Kidney (tissue), 14 donors: ENCODE data around the gene RNU6-9. TPM values are rescaled to one million over a fixed set of nuclear protein-coding genes. Genes with fewer than 3 reads are reported as not detected.
A peak's percentile ranks its signal among the peaks of the same experiment; 100 is the strongest.

ENCODE experiments used
- DNase-seq, 5 donors: peaks; one replicate each; pipeline ENCODE4 v3.0.0-alpha.2; 2013 to 2020
- FAIRE-seq: peaks from 2 replicates; lab custom pipeline; 2012; peaks lifted over from hg19 to GRCh38; lab: Jason Lieb, UNC
- H3K27ac ChIP-seq, 2 donors: one replicate each; pipeline ENCODE4 v1.7.0; 2013; ENCODE audit warnings: low read depth in 2 of 2, low read length in 2 of 2, inconsistent platforms in 1 of 2
- H3K27me3 ChIP-seq: one replicate; pipeline ENCODE4 v1.7.1; 2013; ENCODE audit warnings: low read length, inconsistent platforms; ENCODE audit not compliant: control insufficient read depth, insufficient read depth
- H3K36me3 ChIP-seq, 3 donors: one replicate each; pipeline versions ENCODE4 v1.7.0 to v1.7.1; 2013; ENCODE audit warnings: low read length in 3 of 3, control low read depth in 1 of 3, inconsistent platforms in 1 of 3; ENCODE audit not compliant: insufficient read depth in 3 of 3, control insufficient read depth in 2 of 3
- H3K4me1 ChIP-seq, 3 donors: one replicate each; pipeline versions ENCODE4 v1.7.0 to v1.7.1; 2013; ENCODE audit warnings: low read length in 3 of 3, inconsistent platforms in 1 of 3, low read depth in 1 of 3; ENCODE audit not compliant: control insufficient read depth in 2 of 3, insufficient read depth in 2 of 3
- H3K4me3 ChIP-seq, 3 donors: one replicate each; pipeline versions ENCODE4 v1.7.0 to v1.8.1; 2013; ENCODE audit warnings: low read length in 3 of 3, control low read depth in 1 of 3, inconsistent platforms in 1 of 3
- H3K9ac ChIP-seq, 3 donors: one replicate each; pipeline versions ENCODE4 v1.7.0 to v1.7.1; 2013; ENCODE audit warnings: low read length in 3 of 3, control low read depth in 1 of 3, inconsistent platforms in 1 of 3
- H3K9me3 ChIP-seq, 3 donors: one replicate each; pipeline versions ENCODE4 v1.7.0 to v1.7.1; 2013; ENCODE audit warnings: low read length in 3 of 3, control low read depth in 1 of 3, inconsistent platforms in 1 of 3; ENCODE audit not compliant: control insufficient read depth in 2 of 3, insufficient read depth in 1 of 3
- intact Hi-C: fragments of 100-400 bp; cut with DNase I; formaldehyde crosslinking; loops from one replicate; pipeline ENCODE4 v1.11.1; 2022
- polyA plus RNA-seq: library from polyadenylated mRNA; stranded (reverse); fragments of 350-450 nt; fragmentation: Illumina TruSeq; extraction: RNeasy Lipid Tissue Mini Kit (QIAGEN cat#74804); gene quantifications from one replicate; pipeline ENCODE4 v1.2.3, GENCODE V29; 2014; ENCODE audit warnings: low read depth, low replicate concordance; ENCODE audit not compliant: insufficient read depth
- total RNA-seq: library from RNA; stranded (reverse); fragmentation: NEBNext Ultra II Directional; extraction: Animal tissue kit (Norgen Biotek cat#: 25700); gene quantifications from one replicate; pipeline ENCODE4 v1.2.1, GENCODE V29; 2021
- TF ChIP-seq, protein P1 (sequence below): IDR thresholded peaks from 3 replicates; pipeline ENCODE4 v1.5.1; 2012; ENCODE audit warnings: mild to moderate bottlenecking, moderate library complexity, borderline replicate concordance; ENCODE audit not compliant: insufficient read depth; ENCODE audit errors: extremely low read depth
- donor health status: control.
- donor health status: control.
- donor health status: control.
- donor health status: control.
- donor health status: control.
- donor health status: DM: yes; HTN: yes; CAD: no.
- donor health status: Normal renal cell carcinoma (clear cell type).

The RNU6-9 gene
- total and polyA plus RNA-seq, 2 donors from 2014 or later = not detected

GRCh38 chr19:887599-887998 lies 5.7 kb upstream of the RNU6-9 start:
- Histone ChIP-seq H3K36me3 (peaks cover 2 to 21% (median 6%) of the 10 kb centered on the region in 3 donors), H3K27ac (no peak overlapping the region), H3K4me3 (no peak overlapping the region), H3K4me1 (peaks cover 0 to 2% (median 0%) of the 10 kb centered on the region in 3 donors), H3K9me3 (no peaks in the 10 kb centered on the region), H3K9ac (no peak overlapping the region), H3K27me3 (no peaks in the 10 kb centered on the region)
- FAIRE-seq = no peak
- intact Hi-C loops = no loop called here
- TF ChIP-seq, protein P1, sequence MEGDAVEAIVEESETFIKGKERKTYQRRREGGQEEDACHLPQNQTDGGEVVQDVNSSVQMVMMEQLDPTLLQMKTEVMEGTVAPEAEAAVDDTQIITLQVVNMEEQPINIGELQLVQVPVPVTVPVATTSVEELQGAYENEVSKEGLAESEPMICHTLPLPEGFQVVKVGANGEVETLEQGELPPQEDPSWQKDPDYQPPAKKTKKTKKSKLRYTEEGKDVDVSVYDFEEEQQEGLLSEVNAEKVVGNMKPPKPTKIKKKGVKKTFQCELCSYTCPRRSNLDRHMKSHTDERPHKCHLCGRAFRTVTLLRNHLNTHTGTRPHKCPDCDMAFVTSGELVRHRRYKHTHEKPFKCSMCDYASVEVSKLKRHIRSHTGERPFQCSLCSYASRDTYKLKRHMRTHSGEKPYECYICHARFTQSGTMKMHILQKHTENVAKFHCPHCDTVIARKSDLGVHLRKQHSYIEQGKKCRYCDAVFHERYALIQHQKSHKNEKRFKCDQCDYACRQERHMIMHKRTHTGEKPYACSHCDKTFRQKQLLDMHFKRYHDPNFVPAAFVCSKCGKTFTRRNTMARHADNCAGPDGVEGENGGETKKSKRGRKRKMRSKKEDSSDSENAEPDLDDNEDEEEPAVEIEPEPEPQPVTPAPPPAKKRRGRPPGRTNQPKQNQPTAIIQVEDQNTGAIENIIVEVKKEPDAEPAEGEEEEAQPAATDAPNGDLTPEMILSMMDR = no peak
- DNase-seq = no peak

GRCh38 chr19:888581-889385 lies 4.5 kb upstream of the RNU6-9 start:
- H3K4me1 ChIP-seq = peaks cover 0 to 2% (median 0%) of the 10 kb centered on the region in 3 donors
- TF ChIP-seq, protein P1 = no peak
- peak in 1 of 5 donors; percentile 42 for DNase-seq
- no peak overlapping the region for H3K9ac ChIP-seq
- H3K27me3 ChIP-seq = no peaks in the 10 kb centered on the region
- intact Hi-C loops = no loop called here
- no peak overlapping the region for H3K27ac ChIP-seq
- no peak overlapping the region for H3K4me3 ChIP-seq
- H3K9me3 ChIP-seq = no peaks in the 10 kb centered on the region
- H3K36me3 ChIP-seq = peaks cover 2 to 21% (median 6%) of the 10 kb centered on the region in 3 donors
- no peak for FAIRE-seq

GRCh38 chr19:889662-890295 lies 3.5 kb upstream of the RNU6-9 start:
- H3K27ac ChIP-seq = no peak overlapping the region
- H3K9ac ChIP-seq = no peak overlapping the region
- intact Hi-C loops = no loop called here
- TF ChIP-seq, protein P1 = no peak
- no peak for DNase-seq
- no peaks in the 10 kb centered on the region for H3K27me3 ChIP-seq
- peaks cover 0 to 2% (median 0%) of the 10 kb centered on the region in 3 donors for H3K4me1 ChIP-seq
- H3K9me3 ChIP-seq = no peaks in the 10 kb centered on the region
- no peak overlapping the region for H3K4me3 ChIP-seq
- FAIRE-seq = no peak
- peaks cover 2 to 17% (median 6%) of the 10 kb centered on the region in 3 donors for H3K36me3 ChIP-seq
